NCI-H146 (cell line): ENCODE results near the gene CSF1.
"Not testable (repeated sequence)": the region's sequence is repeated elsewhere in the genome, so short reads cannot be mapped to it uniquely, and the experiment has no call there.

Experiments
- DNase-seq: peaks from one replicate; lab custom pipeline; 2025; lab: John Stamatoyannopoulos, UW

The CSF1 gene

GRCh38 chr1:109944541-109944940 is 33.9 kb downstream of the CSF1 start:
- DNase-seq: no peak

DNA sequence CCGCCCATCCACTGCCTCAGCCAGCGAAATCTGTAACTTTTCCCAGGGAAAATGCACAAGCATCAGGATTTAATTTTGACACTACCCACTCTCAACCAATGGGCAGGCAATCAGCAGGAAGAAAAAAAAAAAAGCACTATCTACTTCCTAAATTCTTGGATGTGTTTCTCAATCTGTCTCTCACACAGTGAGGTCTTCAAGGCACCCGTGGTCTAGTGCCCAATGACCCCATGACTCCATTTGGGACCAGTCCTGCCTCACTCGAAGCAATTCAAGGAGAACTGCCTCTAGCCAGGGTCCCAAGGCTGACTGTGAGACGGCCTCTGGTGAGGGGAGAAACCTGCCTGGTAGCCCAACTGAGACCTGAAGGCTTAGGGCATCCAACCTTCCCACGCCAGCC is 35.9 kb downstream of the CSF1 start:
- DNase-seq: no peak

DNA sequence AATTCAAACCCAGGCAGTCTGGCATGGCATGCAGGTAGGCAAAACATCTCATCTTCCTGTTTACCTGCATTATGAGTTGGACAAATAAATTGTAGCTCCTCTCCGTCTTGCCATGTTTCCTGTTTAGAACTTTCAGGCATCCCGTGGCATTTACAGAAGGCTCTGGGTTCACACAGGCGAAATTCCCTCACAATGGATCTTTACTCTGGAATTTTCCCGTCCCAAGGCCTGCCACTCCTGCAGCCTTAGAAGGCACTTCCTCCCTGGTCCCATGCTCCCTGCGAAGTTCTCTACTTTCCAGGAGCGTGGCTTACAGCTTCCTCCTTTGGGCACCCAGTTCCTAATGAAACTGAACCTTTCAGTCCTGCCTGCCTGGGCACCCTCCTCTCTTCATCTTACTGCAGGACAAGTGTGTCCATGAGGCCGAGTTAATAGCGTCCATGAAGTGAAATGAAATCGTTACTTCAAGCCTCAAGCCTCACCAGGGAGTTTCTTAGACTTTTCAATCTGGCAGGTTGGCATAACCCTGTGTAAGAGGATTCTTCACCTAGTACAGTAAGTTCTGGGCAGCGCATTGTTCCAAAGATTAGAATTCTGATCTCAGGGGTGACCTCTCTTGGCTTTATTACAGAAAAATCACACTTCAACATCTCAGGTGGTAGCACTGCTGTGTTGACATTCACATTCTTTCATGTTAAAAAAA is 37.1 kb downstream of the CSF1 start:
- DNase-seq: no peak

GRCh38 chr1:109948285-109948630 is 37.6 kb downstream of the CSF1 start:
- DNase-seq: no peak

DNA sequence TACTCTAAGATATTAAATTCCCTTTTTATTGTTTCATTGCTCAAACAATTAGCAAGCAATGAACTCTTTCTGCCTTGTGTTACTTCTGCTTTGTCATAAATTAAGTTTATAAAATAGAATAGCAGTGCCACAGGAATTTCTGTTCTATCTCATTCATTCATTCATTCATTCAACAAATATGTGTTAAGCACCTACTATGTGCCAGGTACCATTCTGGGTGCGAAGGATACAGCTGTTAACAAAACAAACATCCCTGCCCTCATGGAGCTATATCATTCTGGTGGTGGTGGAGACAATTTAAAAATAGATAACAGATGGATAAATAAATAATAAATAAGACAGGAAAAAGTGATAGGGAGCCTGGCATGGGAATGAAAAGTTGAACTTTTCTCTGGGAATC is 39.4 kb downstream of the CSF1 start:
- no peak for DNase-seq

- DNase-seq: no peak
Measured at GRCh38 chr1:109950509-109950908, 39.9 kb downstream of the CSF1 start.

GRCh38 chr1:109951501-109951900 is 40.9 kb downstream of the CSF1 start:
- not testable (repeated sequence) for DNase-seq

GRCh38 chr1:109954041-109954512 is 43.4 kb downstream of the CSF1 start:
- no peak for DNase-seq

GRCh38 chr1:109959632-109959973 is 49.0 kb downstream of the CSF1 start:
- DNase-seq: no peak

- DNase-seq: peak; percentile 98
Measured at GRCh38 chr1:109959974-109960744, 49.5 kb downstream of the CSF1 start.

DNA sequence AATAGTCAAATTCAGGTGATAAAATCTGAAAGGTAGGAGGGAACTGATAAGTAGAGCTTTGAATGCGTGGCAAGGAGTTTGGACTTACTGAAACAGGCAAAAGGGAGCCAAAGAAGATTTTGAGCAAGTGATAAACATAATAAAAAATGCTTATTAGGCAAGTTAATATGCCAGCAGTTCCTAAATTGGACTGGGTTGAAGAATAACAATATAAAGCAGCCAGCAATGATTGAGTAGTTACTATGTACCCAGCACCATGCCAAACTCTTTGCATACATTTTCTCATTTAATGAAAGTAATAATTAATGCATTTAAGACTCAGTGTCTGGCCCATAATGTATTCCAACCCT is 50.1 kb downstream of the CSF1 start:
- DNase-seq: no peak

GRCh38 chr1:109963864-109964263 is 53.2 kb downstream of the CSF1 start:
- no peak for DNase-seq

DNA sequence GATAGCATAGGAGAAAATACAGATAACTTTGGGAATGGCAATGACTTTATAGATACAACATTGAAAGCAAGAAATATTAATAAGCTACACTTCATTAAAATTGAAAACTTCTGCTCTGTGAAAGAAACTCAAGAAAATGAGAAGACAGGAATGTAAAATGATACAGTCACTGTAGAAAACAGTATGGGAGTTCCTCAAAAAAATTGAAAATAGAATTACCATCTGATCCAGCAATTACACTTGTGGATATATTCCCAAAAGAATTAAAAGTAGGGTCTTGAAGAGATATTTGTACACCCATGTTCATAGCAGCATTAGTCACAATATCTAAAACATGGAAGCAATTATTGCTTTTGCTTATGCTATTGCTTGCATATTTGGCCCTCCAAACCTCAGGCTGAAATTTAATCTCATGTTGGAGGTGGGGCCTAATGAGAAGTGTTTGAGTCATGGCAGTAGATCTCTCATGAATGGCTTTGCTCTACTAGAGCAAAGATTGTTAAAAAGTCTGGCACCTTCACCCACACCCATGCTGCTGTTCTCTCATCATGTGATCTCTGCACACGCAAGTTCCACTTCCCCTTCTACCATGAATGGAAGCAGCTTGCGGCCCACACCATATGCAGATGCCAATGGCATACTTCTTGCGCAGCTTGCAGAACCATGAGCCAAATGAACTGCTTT is 58.6 kb downstream of the CSF1 start:
- DNase-seq: no peak

DNA sequence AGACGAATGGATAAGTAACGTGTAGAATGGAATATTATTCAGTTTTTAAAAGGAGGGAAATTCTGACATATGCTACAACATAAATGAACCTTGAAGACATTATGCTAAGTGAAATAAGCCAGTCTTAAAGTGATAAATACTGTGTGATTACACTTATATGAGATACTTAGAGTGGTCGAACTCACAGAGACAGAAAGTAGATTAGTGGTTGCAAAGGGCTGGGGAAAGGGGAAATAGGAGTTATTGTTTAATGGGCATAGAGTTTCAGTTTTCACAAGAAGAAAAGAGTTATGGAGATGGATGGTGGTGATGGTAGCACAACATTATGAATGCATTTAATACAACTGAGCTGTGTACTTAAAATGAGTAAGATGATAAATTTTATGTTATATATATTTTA is 59.3 kb downstream of the CSF1 start:
- no peak for DNase-seq

DNA sequence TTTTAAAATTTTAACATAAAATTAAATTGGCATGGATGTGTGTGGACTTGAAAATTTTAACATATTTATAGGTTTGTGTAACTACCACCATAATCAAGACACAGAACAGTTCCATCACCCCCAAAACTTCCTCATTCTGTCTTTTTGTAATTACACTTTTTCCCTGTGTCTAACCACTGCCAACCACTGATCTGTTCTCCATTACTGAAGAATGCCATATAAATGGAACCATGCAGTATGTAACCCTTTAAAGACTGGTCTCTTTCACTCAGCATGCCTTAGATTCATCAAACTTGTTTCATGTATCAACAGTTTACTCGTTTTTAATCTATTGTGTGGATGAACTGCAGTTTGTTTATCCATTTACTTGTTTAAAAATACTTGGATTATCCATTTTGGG is 60.9 kb downstream of the CSF1 start:
- no peak for DNase-seq

DNA sequence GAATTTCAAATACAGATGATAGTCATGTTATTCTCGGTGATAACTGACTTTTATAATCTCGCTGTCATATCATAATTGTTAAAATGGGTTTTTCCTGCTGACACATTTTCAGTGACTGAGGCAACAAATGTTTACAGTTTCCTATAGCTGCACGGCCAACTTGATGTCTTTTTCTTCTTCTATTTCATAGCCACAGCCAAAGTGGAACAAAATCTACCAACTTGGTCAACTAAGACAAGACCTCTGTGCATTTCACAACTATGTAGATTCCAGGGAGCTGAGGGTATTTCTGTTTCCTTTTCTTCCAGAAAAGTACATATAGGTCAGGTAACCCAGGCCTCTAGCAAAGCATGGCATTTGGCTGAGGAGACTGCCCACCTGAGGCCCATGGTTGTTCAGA is 63.5 kb downstream of the CSF1 start:
- DNase-seq: no peak

DNA sequence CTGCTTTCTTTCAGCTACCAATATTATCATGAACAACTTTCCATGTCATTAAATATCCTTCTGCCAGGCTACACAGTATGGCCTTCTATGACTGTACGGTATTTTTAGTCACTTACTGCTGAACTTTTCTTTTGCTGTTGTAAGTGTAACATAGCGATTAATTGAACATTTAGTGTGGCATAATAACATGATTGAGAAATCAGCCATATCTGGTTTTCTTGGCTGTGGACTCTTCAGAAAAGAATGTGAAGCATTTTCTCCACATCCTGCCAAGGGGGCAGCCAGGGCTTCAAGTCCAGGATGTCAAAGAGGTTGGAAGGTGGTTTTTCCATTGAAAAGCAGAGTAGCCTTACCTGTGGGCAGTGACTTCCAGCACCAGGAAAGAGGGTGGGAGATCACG is 65.1 kb downstream of the CSF1 start:
- DNase-seq: no peak

DNA sequence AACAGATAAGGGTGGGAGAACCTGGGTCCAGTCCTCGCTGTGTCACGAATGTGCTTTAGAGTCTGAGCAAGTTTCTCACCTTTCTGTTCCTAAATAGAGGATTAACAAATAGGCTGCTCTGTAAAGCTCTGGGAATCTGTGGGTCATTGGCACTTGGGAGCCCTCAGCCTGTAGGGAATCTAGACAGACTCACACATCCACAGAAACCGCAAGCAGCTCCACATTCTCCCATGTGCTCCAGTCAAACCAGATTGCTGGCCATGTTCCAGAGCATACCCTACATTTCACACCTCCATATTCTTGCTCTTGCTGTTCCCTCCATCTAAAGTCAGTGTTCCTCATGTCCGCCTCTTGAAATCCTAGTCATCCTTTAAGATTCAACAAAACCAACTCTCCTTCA is 66.1 kb downstream of the CSF1 start:
- DNase-seq: no peak

DNA sequence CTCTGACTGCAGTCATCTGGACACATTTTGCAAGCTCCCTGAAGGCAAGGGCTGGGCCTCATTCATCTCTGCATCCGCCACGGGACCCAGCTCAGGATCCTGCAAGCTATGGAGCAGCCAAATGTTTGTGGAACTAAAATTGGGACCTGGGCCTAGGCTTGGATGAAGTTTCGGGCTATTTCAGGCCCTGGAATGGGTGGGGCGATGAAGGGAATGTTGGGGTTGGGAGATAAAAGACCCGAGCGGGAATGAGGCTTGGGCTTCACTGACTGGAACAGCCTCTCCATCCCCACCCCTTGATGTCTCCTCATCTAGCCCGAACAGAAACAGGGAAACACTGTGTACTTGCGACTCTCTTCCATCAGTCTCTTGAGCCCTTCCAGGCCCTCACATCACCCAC is 66.6 kb downstream of the CSF1 start:
- no peak for DNase-seq

- no peak for DNase-seq
Measured at GRCh38 chr1:109977657-109978378, 67.2 kb downstream of the CSF1 start.

GRCh38 chr1:109978761-109979488 is 68.3 kb downstream of the CSF1 start:
- no peak for DNase-seq

DNA sequence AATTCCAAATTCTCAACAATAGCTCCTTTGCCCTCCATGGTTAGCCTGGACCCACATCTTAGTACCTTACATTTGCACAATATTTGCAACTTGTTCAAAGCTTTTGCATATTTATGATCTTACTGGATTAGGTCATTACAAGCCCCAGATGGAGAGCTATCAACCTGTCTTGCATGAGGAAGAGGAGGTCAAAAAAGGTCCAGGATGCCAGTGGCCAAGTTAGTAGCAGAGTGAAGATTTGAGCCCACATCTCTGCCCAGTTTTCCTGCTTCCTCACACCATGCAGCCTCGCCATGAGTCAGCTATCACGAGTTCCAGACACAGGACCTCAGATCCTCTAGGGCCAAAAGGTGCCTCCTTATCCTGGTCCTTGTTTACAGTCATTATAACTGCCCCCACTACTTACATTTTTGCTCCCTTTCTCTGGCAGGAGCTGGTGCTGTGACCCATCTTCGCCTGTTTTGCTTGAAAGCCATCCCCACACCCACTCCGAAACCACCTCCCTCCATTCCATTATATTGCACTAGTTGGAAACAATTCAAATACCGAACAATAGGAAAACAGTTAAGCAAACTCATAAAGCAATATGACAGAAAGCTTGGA is 68.9 kb downstream of the CSF1 start:
- no peak for DNase-seq
